Upper lobe of left lung (tissue), 4 donors: ENCODE measurements around the gene TPSG1.
"Not testable (repeated sequence)": the region's sequence is repeated elsewhere in the genome, so short reads cannot be mapped to it uniquely, and the experiment has no call there.

Experiments
- POLR2A ChIP-seq, 4 donors: fragments of 450-650 bp; IDR thresholded peaks; one replicate each; pipeline ENCODE4 v1.5.1; 2016 to 2017; ENCODE audit warnings: antibody characterized with exemption in 4 of 4, mild to moderate bottlenecking in 2 of 4
- TF ChIP-seq, protein P1 (sequence below), 6 experiments: fragments of 450-650 bp in 4 of 6; fragments of 200-600 bp in 2 of 6; sonication (generic) in 2 of 6; IDR thresholded peaks; one replicate each; pipeline ENCODE4 v1.5.1; 2016 to 2019; ENCODE audit warnings: antibody characterized with exemption in 6 of 6

GRCh38 chr16:1271724-1272413, 46.8 kb upstream of the TPSG1 start:
- TF ChIP-seq, protein P1, sequence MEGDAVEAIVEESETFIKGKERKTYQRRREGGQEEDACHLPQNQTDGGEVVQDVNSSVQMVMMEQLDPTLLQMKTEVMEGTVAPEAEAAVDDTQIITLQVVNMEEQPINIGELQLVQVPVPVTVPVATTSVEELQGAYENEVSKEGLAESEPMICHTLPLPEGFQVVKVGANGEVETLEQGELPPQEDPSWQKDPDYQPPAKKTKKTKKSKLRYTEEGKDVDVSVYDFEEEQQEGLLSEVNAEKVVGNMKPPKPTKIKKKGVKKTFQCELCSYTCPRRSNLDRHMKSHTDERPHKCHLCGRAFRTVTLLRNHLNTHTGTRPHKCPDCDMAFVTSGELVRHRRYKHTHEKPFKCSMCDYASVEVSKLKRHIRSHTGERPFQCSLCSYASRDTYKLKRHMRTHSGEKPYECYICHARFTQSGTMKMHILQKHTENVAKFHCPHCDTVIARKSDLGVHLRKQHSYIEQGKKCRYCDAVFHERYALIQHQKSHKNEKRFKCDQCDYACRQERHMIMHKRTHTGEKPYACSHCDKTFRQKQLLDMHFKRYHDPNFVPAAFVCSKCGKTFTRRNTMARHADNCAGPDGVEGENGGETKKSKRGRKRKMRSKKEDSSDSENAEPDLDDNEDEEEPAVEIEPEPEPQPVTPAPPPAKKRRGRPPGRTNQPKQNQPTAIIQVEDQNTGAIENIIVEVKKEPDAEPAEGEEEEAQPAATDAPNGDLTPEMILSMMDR (IDR thresholded peaks at IDR 0.05), result not testable (repeated sequence)
- TF ChIP-seq POLR2A (IDR thresholded peaks at IDR 0.05), result not testable (repeated sequence)
